Keratinocyte (primary cell): Measurements from ENCODE around the gene CLSTN1.

Experiments used
- EZH2 ChIP-seq: IDR thresholded peaks from one replicate; pipeline ENCODE4 v1.6.1; 2012; ENCODE audit warnings: inconsistent platforms, mild to moderate bottlenecking, low read length, moderate library complexity
- TF ChIP-seq, protein P1 (sequence below), 3 experiments: IDR thresholded peaks in 1 of 3; conservative IDR thresholded peaks in 1 of 3; optimal IDR thresholded peaks in 1 of 3; 2 replicates in 2 of 3; 3 replicates in 1 of 3; pipeline versions ENCODE3 to v1.5.1; 2011; ENCODE audit warnings: low read length in 3 of 3, mild to moderate bottlenecking in 3 of 3, moderate library complexity in 2 of 3, control low read depth in 1 of 3, inconsistent platforms in 1 of 3; ENCODE audit not compliant: insufficient read depth in 2 of 3; ENCODE audit errors: extremely low read depth in 1 of 3

DNA sequence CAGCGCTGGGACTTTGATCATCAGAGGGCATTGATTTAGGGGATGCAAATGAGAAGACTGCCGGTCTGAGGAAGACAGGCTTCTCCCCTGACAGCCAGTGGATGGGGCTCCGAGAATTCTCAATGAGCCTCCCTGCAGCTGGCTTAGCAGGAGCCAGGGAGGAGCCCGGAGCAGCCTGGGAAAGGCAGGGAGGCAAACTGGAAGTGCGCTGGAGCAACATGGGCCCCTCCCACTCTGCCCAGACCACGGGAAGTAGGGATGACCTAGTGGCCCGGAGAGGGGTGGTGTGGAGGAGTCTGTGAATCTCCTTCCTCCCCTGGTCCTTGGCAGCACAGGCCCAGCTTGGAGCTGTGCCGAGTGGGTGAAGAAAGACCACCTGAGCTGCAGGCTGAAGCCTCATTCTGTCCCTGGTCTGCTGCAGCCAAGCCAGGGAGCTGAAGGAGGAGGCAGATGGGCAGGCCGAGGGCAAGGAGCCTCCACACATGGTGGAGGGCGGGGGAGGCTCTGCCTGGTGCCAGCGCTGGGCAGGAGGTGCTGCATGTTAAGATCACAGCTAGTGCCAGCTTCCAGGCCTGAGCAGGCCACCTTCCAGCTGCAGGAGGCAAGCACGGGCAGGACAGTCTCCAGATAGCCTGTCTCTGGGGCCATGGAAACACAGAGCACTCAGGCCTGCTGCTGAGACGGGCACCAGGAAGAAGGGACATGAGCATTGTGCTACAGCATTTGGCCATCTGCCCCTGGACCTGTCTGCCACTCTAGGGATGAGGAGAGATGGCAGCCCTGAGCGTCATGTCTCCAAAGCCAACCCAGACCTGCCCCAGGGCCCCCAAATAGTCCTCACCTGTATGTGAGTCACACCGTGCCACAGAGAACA is 12.2 kb upstream of the CLSTN1 start:
- TF ChIP-seq, protein P1, sequence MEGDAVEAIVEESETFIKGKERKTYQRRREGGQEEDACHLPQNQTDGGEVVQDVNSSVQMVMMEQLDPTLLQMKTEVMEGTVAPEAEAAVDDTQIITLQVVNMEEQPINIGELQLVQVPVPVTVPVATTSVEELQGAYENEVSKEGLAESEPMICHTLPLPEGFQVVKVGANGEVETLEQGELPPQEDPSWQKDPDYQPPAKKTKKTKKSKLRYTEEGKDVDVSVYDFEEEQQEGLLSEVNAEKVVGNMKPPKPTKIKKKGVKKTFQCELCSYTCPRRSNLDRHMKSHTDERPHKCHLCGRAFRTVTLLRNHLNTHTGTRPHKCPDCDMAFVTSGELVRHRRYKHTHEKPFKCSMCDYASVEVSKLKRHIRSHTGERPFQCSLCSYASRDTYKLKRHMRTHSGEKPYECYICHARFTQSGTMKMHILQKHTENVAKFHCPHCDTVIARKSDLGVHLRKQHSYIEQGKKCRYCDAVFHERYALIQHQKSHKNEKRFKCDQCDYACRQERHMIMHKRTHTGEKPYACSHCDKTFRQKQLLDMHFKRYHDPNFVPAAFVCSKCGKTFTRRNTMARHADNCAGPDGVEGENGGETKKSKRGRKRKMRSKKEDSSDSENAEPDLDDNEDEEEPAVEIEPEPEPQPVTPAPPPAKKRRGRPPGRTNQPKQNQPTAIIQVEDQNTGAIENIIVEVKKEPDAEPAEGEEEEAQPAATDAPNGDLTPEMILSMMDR (optimal IDR thresholded peaks at IDR 0.05 in 1 of 3, IDR thresholded peaks at IDR 0.05 in 1 of 3, conservative IDR thresholded peaks at IDR 0.05 in 1 of 3; ENCODE audit: extremely low read depth in 1 of 3, insufficient read depth in 2 of 3, low read length in 3 of 3) = no peak
- TF ChIP-seq EZH2 = no peak
